ENCODE results near the gene RB1.

Gene RB1

GRCh38 chr13:48500652-48501197 lies 197.2 kb downstream of the RB1 start:
- DNase-seq = peak; percentile 25

DNA sequence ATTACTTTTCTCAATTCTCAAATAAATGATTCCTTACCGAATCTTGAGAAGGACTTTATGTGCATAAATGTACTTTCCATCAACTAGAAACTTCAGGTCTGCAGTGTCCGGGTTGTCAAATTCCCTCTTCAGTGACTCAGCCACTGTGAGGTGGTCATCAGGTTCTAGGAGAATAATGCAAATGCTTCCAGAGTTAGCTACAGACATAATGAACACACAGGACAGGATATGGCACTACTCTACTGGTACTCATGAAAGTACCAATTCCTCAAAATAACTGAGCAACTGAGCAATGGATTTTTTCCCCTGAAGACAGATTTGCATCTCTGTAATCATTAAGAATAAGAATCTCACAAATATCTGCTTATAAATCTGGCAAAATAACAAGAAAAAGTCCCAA lies 198.2 kb downstream of the RB1 start:
- DNase-seq = no peak

- no peak for DNase-seq
These were observed 199.2 kb downstream of the RB1 start for GRCh38 chr13:48502601-48503319.

DNA sequence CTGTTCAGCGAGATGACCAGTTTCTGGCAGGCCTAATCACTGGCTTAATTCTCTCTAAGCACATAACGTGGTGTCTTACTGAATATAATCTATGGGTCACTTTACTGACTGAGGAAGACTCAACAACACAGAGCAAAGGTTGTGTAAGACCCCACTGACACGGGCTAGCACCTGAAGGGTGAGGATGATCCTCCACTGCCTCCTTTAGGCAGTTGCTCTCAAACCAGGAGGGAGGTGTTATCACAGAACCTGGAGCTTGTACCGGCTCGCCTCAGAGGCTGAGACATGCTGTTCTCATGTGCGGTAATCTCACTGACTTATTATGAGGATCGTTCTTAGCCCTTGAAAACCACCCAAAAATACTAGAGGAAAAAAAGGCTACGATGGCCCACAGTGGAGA lies 201.1 kb downstream of the RB1 start:
- DNase-seq = no peak

GRCh38 chr13:48505012-48505411 lies 201.5 kb downstream of the RB1 start:
- DNase-seq = no peak

- DNase-seq = no peak
These were observed 202.1 kb downstream of the RB1 start for GRCh38 chr13:48505597-48506091.

GRCh38 chr13:48506092-48506701 lies 202.6 kb downstream of the RB1 start:
- no peak for DNase-seq

DNA sequence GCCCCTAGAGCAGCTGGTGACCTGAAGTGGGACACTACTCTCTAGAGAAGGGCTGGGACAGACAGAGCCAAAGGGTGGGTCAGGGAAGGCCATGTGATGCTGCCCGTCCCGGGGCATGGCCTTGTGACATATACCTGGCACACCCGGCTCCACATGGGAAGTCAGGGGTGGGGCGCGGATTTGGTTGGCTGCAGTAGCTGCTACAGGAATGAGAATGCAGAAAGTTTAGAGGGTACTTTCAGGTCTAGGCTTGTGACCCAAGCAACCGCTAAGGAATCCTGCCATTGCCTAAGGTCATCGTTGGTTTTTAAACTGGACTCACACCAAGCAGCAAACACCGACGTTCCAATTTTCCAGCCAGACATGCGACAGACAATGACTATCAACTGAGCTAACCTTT lies 203.5 kb downstream of the RB1 start:
- DNase-seq = no peak

DNA sequence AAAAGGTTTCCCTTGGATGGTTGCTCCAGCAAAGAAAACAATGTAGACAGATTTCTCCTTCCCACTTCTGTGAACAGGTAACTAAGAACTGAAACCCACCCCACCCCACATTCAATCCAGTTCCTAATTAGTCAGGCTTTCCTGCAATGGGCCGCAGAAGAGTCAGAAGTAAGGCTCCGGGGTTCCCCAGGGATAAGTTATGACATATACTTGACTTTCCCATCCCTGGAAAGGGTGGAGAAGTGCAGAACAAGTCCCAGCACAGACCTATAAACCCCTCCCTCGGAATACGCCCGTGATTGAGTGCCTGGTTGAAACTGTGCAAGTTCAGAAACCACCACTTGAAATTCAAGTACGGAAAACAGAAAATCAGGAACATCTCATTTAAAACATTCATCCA lies 204.5 kb downstream of the RB1 start:
- DNase-seq = no peak

DNA sequence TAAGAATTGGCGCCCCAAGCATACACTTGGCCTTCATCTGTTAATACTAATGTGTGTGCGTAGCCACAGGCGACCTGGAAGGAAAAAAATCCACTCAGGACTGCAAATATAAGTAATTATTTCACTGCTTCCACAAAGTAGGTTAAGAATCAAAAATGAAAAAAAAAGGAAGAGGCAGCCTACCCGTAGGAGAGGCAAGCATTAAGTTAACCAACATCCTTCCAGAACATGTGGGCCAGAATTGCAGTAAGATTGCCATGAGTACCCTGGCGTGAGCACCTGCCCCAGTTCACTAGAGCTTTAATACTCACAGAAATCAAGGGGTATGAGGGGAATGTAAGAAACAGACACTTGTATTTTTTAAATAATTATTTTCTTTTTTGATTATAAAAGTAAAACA lies 207.1 kb downstream of the RB1 start:
- no peak for DNase-seq

GRCh38 chr13:48511621-48512230 lies 208.2 kb downstream of the RB1 start:
- DNase-seq = no peak

DNA sequence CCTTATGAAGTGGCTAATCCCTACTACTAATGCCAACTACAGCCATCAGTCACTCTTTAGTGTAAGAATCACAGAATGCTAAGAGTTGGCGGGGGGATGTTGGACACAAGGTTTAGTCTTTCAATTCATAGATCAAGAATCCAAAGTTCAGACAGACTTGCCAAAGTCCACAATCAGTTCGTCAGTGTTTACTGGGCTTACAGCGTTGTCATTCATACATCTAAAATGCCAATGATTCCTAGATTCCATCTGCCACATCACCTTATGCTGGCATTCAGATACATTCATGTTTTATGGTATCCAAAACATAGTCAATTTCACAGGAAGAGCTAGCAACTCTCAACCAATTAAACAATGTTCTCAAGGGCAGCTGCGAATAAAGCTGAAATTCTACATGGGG lies 211.2 kb downstream of the RB1 start:
- DNase-seq = no peak

DNA sequence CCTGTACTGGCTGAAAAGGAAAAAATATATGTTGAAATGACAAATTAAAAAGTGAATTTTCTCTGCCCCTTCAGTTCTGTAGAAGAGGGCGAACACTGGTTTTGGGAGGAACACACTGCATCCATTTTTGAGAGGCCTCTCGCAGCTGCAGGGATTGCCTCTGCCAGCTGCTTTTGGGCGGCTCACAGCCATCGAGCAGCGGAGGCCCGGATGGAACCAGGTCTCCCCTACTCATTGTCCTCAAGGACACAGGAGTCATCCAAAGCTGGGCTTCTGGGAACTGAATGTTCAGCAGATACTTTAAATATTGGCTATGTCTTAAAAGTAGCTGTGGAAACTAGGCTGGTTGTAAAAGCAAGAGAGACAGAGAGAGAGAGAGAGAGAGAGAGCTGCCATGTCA lies 212.2 kb downstream of the RB1 start:
- DNase-seq = no peak

- DNase-seq = no peak
These were observed 214.5 kb downstream of the RB1 start for GRCh38 chr13:48518083-48518482.

GRCh38 chr13:48526286-48526685 lies 222.7 kb downstream of the RB1 start:
- no peak for DNase-seq

DNA sequence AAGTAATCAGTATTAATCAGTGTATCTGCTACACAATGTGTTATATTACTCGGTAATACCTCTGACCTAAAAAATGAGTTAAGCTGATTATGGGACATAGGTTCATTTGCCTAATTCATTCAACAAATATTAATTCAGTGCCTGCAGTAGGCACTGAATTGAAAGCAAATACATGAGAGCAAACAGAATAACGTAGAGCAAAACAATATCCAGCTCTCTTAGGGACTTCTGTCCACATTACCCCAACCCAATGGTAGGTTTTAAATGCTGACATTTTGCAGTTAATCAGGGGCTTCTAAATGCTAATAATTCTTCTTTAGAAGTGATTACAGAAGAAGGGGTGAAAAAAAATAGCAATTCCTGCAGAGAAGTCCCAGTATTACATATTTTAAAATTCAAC lies 224.4 kb downstream of the RB1 start:
- no peak for DNase-seq

DNA sequence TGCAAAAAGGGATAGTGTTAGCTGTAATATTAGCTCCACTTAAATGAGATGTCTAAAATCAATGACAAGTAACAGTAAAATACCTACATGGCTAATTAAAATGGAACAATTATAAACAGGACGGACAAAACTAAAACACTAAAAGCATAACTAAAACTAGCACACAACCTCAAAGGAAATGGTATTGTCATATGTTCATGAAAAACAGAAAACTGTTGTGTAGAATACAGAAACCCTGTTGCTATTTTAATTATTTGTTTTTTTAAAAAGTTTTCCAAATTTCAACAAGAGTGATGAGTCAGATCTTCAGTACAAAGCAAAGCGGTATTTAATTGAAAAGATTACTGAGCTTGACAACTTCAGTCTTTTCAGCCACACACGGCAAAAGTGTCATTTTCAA lies 225.2 kb downstream of the RB1 start:
- DNase-seq = no peak

DNA sequence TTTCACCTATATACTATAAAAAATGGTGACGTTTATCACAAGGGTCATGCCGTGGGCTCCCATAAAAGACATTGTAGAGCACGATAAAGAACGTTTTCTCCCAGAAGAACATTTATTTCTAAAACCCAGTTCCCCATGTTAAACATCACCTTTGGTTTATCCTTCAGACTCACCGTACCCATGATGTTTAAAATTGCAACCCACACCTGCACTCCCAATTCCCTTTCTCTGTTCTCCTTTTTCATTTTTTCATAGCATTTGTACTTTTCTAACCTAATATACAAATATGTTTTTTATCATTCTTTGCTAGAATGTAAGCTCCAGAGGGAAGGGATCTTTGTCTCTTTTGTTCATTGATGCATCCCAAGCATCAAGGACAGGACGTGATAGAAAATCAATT lies 227.3 kb downstream of the RB1 start:
- no peak for DNase-seq
